Glutamatergic neuron (in vitro differentiated cells): ENCODE measurements around the gene CELF1. TPM values are rescaled to one million over a fixed set of nuclear protein-coding genes. Genes with fewer than 3 reads are reported as not detected.
"Not testable (repeated sequence)": the region's sequence is repeated elsewhere in the genome, so short reads cannot be mapped to it uniquely, and the experiment has no call there.

Source experiments
- DNase-seq: peaks from one replicate; pipeline ENCODE4 v3.0.0; 2022
- H3K27ac Mint-ChIP-seq: one replicate; pipeline ENCODE4 v1.8.0; 2020; ENCODE audit warnings: mild to moderate bottlenecking, mixed read lengths, inconsistent platforms; ENCODE audit not compliant: unreplicated experiment
- H3K27me3 Mint-ChIP-seq: one replicate; pipeline ENCODE4 v1.8.0; 2020; ENCODE audit warnings: mild to moderate bottlenecking, moderate library complexity, mixed read lengths, inconsistent platforms; ENCODE audit not compliant: unreplicated experiment
- H3K36me3 Mint-ChIP-seq: one replicate; pipeline ENCODE4 v1.8.0; 2020; ENCODE audit warnings: mild to moderate bottlenecking, mixed read lengths, inconsistent platforms; ENCODE audit not compliant: unreplicated experiment
- H3K4me1 Mint-ChIP-seq: one replicate; pipeline ENCODE4 v1.8.0; 2020; ENCODE audit warnings: mild to moderate bottlenecking, low read depth, mixed read lengths, inconsistent platforms; ENCODE audit not compliant: unreplicated experiment
- H3K4me3 Mint-ChIP-seq: one replicate; pipeline ENCODE4 v1.8.0; 2020; ENCODE audit warnings: mild to moderate bottlenecking, mixed read lengths, inconsistent platforms; ENCODE audit not compliant: unreplicated experiment
- H3K9me3 Mint-ChIP-seq: one replicate; pipeline ENCODE4 v1.8.0; 2020; ENCODE audit warnings: mild to moderate bottlenecking, moderate library complexity, mixed read lengths, inconsistent platforms; ENCODE audit not compliant: unreplicated experiment
- CTCF ChIP-seq: fragments of 200-600 bp; sonication (generic); IDR thresholded peaks from one replicate; pipeline ENCODE4 v1.5.0; 2021; ENCODE audit not compliant: partially characterized antibody, unreplicated experiment
- total RNA-seq: library from RNA; stranded (reverse); fragmentation: NEBNext Ultra II Directional; extraction: Animal tissue kit (Norgen Biotek cat#: 25700); gene quantifications from one replicate; pipeline ENCODE4 v1.2.1, GENCODE V29; 2021; ENCODE audit not compliant: unreplicated experiment

Gene CELF1
- total RNA-seq, 1 donor from 2014 or later, result 261 TPM

- peaks cover 6% of the 10 kb centered on the region for H3K9me3 Mint-ChIP-seq
- H3K36me3 Mint-ChIP-seq, result no peaks in the 10 kb centered on the region
- H3K4me1 Mint-ChIP-seq, result peaks cover 50% of the 10 kb centered on the region
- peak overlapping the region; percentile 39 for H3K4me3 Mint-ChIP-seq
- DNase-seq, result no peak
- TF ChIP-seq CTCF, result no peak
- H3K27me3 Mint-ChIP-seq, result peaks cover 13% of the 10 kb centered on the region
- H3K27ac Mint-ChIP-seq, result peak overlapping the region; percentile 75
Observed at GRCh38 chr11:47466201-47466600, 86.7 kb downstream of the CELF1 start.

GRCh38 chr11:47464483-47464882, 88.4 kb downstream of the CELF1 start:
- H3K36me3 Mint-ChIP-seq, result no peaks in the 10 kb centered on the region
- peaks cover 4% of the 10 kb centered on the region for H3K9me3 Mint-ChIP-seq
- TF ChIP-seq CTCF, result no peak
- peak overlapping the region; percentile 84 for H3K27ac Mint-ChIP-seq
- DNase-seq, result peak; percentile 76
- H3K4me1 Mint-ChIP-seq, result peaks cover 46% of the 10 kb centered on the region
- peaks cover 15% of the 10 kb centered on the region for H3K27me3 Mint-ChIP-seq
- no peak overlapping the region for H3K4me3 Mint-ChIP-seq

GRCh38 chr11:47461876-47462275, 91.1 kb downstream of the CELF1 start:
- DNase-seq, result no peak
- Mint-ChIP-seq H3K4me1 (peaks cover 25% of the 10 kb centered on the region), H3K9me3 (peaks cover 3% of the 10 kb centered on the region), H3K27me3 (peaks cover 5% of the 10 kb centered on the region), H3K36me3 (no peaks in the 10 kb centered on the region), H3K4me3 (peak overlapping the region; percentile 25), H3K27ac (peak overlapping the region; percentile 75)
- TF ChIP-seq CTCF, result no peak

- no peak overlapping the region for H3K4me3 Mint-ChIP-seq
- no peak for TF ChIP-seq CTCF
Observed at GRCh38 chr11:47460571-47461235, 92.2 kb downstream of the CELF1 start.

GRCh38 chr11:47454258-47454671, 98.7 kb downstream of the CELF1 start:
- peak; percentile 73 for DNase-seq
- TF ChIP-seq CTCF, result peak; percentile 44
- not testable (repeated sequence) for H3K9me3 Mint-ChIP-seq, H3K27me3 Mint-ChIP-seq, H3K36me3 Mint-ChIP-seq, H3K4me1 Mint-ChIP-seq, H3K4me3 Mint-ChIP-seq
- peak overlapping the region; percentile 43 for H3K27ac Mint-ChIP-seq

More at GRCh38 chr11:47460571-47461235, 92.2 kb downstream of the CELF1 start:
- H3K36me3 Mint-ChIP-seq, result no peaks in the 10 kb centered on the region
- H3K4me1 Mint-ChIP-seq, result peaks cover 16% of the 10 kb centered on the region
- H3K27ac Mint-ChIP-seq, result peak overlapping the region; percentile 86
- H3K9me3 Mint-ChIP-seq, result peaks cover 4% of the 10 kb centered on the region
- H3K27me3 Mint-ChIP-seq, result peaks cover 5% of the 10 kb centered on the region
- DNase-seq, result no peak
